ENCODE measurements around the gene PAQR7. TPM values are rescaled to one million over a fixed set of nuclear protein-coding genes. Genes with fewer than 3 reads are reported as not detected.

PAQR7 gene
- total and polyA plus RNA-seq, 4 donors: 4.2 to 12.1 (median 6.6) TPM

- no peak for TF ChIP-seq CTCF (IDR thresholded peaks at IDR 0.05; ENCODE audit: control extremely low read depth, extremely low read depth)
- Histone ChIP-seq H3K27me3 (ENCODE audit: control insufficient read depth in 3 of 3, insufficient read depth in 3 of 3, low read length in 2 of 3) (no peaks in the 10 kb centered on the region), H3K36me3 (ENCODE audit: control insufficient read depth in 4 of 4, insufficient read depth in 4 of 4, low read length in 4 of 4) (peaks cover 0 to 12% (median 1%) of the 10 kb centered on the region in 4 donors), H3K27ac (ENCODE audit: low read depth in 1 of 2, low read length in 1 of 2) (peak overlapping the region in 1 of 2 donors; percentile 59), H3K4me1 (ENCODE audit: control insufficient read depth in 5 of 5, insufficient read depth in 5 of 5, low read length in 5 of 5) (peaks cover 0 to 28% (median 4%) of the 10 kb centered on the region in 5 donors), H3K9ac (ENCODE audit: insufficient read depth in 1 of 2, low read length in 2 of 2) (no peak overlapping the region), H3K4me3 (no peak overlapping the region), H3K9me3 (ENCODE audit: control insufficient read depth in 4 of 4, insufficient read depth in 3 of 4, low read length in 3 of 4) (no peaks in the 10 kb centered on the region)
- DNase-seq (peak in 1 of 3 donors; percentile 30), ATAC-seq (ENCODE audit: insufficient read depth, low FRiP score) (no peak)
- WGBS, 2 donors: 74 to 84% methylated on average over 10 of the region's 10 CpGs
Measured at GRCh38 chr1:25890239-25891034, 14.9 kb upstream of the PAQR7 start.

GRCh38 chr1:25889470-25889869 lies 14.0 kb upstream of the PAQR7 start:
- Histone ChIP-seq H3K9ac (ENCODE audit: insufficient read depth in 1 of 2, low read length in 2 of 2) (no peak overlapping the region), H3K9me3 (ENCODE audit: control insufficient read depth in 4 of 4, insufficient read depth in 3 of 4, low read length in 3 of 4) (no peaks in the 10 kb centered on the region), H3K4me3 (no peak overlapping the region), H3K36me3 (ENCODE audit: control insufficient read depth in 4 of 4, insufficient read depth in 4 of 4, low read length in 4 of 4) (peaks cover 0 to 12% (median 1%) of the 10 kb centered on the region in 4 donors), H3K27ac (ENCODE audit: low read depth in 1 of 2, low read length in 1 of 2) (peak overlapping the region in 1 of 2 donors; percentile 59), H3K4me1 (ENCODE audit: control insufficient read depth in 5 of 5, insufficient read depth in 5 of 5, low read length in 5 of 5) (peaks cover 0 to 28% (median 4%) of the 10 kb centered on the region in 5 donors), H3K27me3 (ENCODE audit: control insufficient read depth in 3 of 3, insufficient read depth in 3 of 3, low read length in 2 of 3) (no peaks in the 10 kb centered on the region)
- ATAC-seq (ENCODE audit: insufficient read depth, low FRiP score) (no peak), DNase-seq (no peak)
- TF ChIP-seq CTCF (IDR thresholded peaks at IDR 0.05; ENCODE audit: control extremely low read depth, extremely low read depth): no peak
- 81 to 94% methylated on average over 3 of the region's 3 CpGs for WGBS, 2 donors

GRCh38 chr1:25888426-25888987 lies 13.0 kb upstream of the PAQR7 start:
- Histone ChIP-seq H3K4me3 (no peak overlapping the region), H3K9ac (ENCODE audit: insufficient read depth in 1 of 2, low read length in 2 of 2) (no peak overlapping the region), H3K4me1 (ENCODE audit: control insufficient read depth in 5 of 5, insufficient read depth in 5 of 5, low read length in 5 of 5) (peaks cover 0 to 24% (median 4%) of the 10 kb centered on the region in 5 donors), H3K36me3 (ENCODE audit: control insufficient read depth in 4 of 4, insufficient read depth in 4 of 4, low read length in 4 of 4) (peaks cover 0 to 8% (median 0%) of the 10 kb centered on the region in 4 donors), H3K9me3 (ENCODE audit: control insufficient read depth in 4 of 4, insufficient read depth in 3 of 4, low read length in 3 of 4) (no peaks in the 10 kb centered on the region), H3K27ac (ENCODE audit: low read depth in 1 of 2, low read length in 1 of 2) (no peak overlapping the region), H3K27me3 (ENCODE audit: control insufficient read depth in 3 of 3, insufficient read depth in 3 of 3, low read length in 2 of 3) (no peaks in the 10 kb centered on the region)
- 81 to 95% methylated on average over 7 of the region's 7 CpGs for WGBS, 2 donors
- no peak for TF ChIP-seq CTCF (IDR thresholded peaks at IDR 0.05; ENCODE audit: control extremely low read depth, extremely low read depth)
- DNase-seq (no peak), ATAC-seq (ENCODE audit: insufficient read depth, low FRiP score) (no peak)
